Activated naive CD8-positive, alpha-beta T cell treated with anti-CD3 and anti-CD28 coated beads for 36 hours (primary cell): Measurements from ENCODE around the gene TUT1. TPM values are rescaled to one million over a fixed set of nuclear protein-coding genes. Genes with fewer than 3 reads are reported as not detected.

ENCODE experiments used
- DNase-seq: peaks from one replicate; pipeline ENCODE4 v3.0.0; 2021
- H3K27ac Mint-ChIP-seq: one replicate; pipeline ENCODE4 v1.8.0; 2022; ENCODE audit warnings: mild to moderate bottlenecking, moderate library complexity, mixed read lengths
- H3K27me3 Mint-ChIP-seq: one replicate; pipeline ENCODE4 v1.8.0; 2022; ENCODE audit warnings: mild to moderate bottlenecking, mixed read lengths
- H3K36me3 Mint-ChIP-seq: one replicate; pipeline ENCODE4 v1.8.0; 2021; ENCODE audit warnings: mild to moderate bottlenecking, mixed read lengths
- H3K4me1 Mint-ChIP-seq: one replicate; pipeline ENCODE4 v1.8.0; 2021; ENCODE audit warnings: mixed read lengths
- H3K4me3 Mint-ChIP-seq: one replicate; pipeline ENCODE4 v1.8.0; 2022; ENCODE audit warnings: mild to moderate bottlenecking, moderate library complexity, mixed read lengths
- H3K9me3 Mint-ChIP-seq: one replicate; pipeline ENCODE4 v1.8.0; 2022; ENCODE audit warnings: mixed read lengths
- total RNA-seq, 2 experiments: library from RNA; stranded (reverse); gene quantifications; one replicate each; pipeline ENCODE4 v1.2.3, GENCODE V29; 2021

TUT1 gene
- total RNA-seq, 2 experiments from 2014 or later: 29.1 to 32.2 TPM

DNA sequence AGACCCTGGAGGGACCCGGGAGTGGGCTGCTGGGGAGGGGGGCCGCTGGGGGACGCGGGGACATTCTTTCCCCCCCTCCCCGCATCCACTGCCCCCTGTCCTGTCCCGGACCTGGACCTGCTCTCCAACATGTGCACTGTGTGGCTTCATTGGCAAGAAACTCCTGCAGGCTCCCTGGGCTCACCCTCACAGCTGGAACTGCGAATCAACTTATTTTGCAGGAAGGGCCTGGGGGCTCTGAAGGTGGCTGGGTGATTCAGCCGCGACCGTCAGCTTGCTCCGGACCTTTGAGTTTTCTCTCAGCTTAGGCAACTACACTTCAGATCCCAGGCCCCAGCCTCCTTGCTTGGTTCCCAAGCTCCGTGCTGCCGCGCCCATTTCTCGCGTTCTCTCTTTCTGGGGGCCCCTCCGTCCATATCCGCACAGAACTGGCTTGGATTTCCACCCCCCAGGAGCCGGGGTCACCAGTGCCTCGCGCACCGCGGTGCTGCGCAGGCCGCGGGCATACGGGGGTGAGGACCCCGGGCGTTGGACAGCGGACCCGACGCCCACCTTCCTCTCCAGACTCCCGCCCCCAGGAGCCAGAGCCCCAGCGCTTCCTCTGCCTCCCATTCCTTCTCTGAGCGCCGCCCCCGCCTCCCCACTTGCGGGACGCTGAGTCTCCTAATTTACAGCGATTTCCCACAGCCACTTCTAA, 44.2 kb downstream of the TUT1 start:
- no peak for DNase-seq
- Mint-ChIP-seq H3K9me3 (no peaks in the 10 kb centered on the region), H3K36me3 (peaks cover 2% of the 10 kb centered on the region), H3K4me1 (peaks cover 59% of the 10 kb centered on the region), H3K4me3 (peak overlapping the region; percentile 65), H3K27ac (peak overlapping the region; percentile 54), H3K27me3 (peaks cover 8% of the 10 kb centered on the region)

DNA sequence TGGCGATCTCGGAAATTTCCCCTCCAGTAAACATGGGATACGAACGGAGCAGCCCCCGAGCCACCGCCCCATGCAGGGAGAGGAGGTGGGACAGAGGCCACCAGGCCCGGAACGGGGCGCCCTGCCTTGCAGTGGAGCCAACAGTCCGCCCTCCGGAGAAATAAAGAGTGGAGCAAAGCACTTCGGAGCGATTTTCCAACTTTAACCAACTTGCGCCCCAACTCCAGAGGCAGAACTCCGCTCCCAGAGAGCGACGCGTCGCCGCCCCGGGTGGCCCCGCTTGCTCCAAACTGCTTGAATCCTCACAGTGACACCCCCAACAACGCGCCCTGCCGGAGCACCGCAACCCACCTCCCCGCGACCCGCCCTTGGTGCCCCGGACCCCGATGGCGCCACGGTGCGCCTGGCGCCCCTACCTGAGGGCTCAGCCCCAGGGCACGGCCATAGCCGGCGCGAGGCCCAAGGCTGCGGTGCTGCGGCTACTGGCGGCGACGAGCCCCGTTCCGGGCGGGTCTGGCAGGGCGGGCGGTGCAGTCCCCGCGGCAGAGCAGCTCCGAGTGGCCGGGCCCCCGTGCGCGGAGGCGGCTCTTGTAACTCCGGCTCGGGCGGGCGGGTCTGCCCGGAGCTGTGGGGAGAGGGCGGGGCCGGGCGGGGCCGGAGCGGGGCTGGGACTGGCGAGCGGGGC, 44.9 kb downstream of the TUT1 start, which contains the start of gene AHNAK:
Gene AHNAK, minus strand, starts transcription at position 563 of the 685 bp plus-strand sequence. CDS start 10,708 bp downstream, outside the sequence.
- peak within 1 kb of the TSS; percentile 88 for H3K4me3 Mint-ChIP-seq
- peaks cover 5% of the 10 kb centered on the region for H3K27me3 Mint-ChIP-seq
- H3K4me1 Mint-ChIP-seq: peaks cover 59% of the 10 kb centered on the region
- peak within 1 kb of the TSS; percentile 54 for H3K27ac Mint-ChIP-seq
- DNase-seq: peak; percentile 78
- no peaks in the 10 kb centered on the region for H3K36me3 Mint-ChIP-seq
- no peaks in the 10 kb centered on the region for H3K9me3 Mint-ChIP-seq

DNA sequence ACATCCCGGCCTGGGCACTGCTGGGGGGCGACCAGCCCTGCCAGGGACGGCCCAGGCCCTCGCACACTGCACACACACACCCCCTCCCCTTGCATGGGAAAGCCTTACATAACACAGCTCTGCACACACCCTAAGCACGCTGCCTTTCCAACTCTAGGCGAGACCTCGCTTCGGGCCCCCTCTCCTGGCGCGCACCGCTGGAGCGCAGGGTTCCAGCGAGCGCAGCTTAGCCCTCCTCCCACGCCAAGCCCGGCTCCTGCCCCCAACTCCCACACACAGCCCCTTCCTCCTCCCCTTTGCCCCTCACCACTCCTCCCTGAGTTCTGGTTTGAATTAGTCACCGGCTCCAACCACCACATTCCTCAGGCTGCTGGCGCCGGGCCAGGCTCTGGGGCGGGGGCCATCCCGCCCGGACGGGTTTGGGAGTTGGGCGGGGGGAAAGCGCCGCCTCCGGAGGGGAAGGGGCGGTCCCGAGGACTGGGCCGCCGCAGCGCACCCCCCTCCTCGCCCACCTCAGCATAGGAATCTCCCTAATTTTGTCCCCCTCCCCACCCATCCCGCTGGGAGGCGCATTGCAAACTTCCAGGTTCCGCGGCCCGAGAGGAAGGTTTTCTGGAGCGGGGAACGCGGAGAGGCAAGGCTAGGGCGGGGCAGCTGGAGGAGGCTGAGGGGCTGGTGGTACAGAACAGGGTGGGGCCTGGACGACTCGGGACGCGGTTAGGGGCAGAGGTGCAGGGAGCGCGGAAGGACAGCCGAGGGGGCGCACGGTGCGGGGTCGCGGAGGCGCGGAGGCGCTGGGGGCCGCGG, 45.7 kb downstream of the TUT1 start:
- Mint-ChIP-seq H3K4me1 (peaks cover 59% of the 10 kb centered on the region), H3K27me3 (peaks cover 5% of the 10 kb centered on the region), H3K36me3 (no peaks in the 10 kb centered on the region), H3K27ac (no peak overlapping the region), H3K4me3 (peak overlapping the region; percentile 88), H3K9me3 (no peaks in the 10 kb centered on the region)
- peak; percentile 62 for DNase-seq

DNA sequence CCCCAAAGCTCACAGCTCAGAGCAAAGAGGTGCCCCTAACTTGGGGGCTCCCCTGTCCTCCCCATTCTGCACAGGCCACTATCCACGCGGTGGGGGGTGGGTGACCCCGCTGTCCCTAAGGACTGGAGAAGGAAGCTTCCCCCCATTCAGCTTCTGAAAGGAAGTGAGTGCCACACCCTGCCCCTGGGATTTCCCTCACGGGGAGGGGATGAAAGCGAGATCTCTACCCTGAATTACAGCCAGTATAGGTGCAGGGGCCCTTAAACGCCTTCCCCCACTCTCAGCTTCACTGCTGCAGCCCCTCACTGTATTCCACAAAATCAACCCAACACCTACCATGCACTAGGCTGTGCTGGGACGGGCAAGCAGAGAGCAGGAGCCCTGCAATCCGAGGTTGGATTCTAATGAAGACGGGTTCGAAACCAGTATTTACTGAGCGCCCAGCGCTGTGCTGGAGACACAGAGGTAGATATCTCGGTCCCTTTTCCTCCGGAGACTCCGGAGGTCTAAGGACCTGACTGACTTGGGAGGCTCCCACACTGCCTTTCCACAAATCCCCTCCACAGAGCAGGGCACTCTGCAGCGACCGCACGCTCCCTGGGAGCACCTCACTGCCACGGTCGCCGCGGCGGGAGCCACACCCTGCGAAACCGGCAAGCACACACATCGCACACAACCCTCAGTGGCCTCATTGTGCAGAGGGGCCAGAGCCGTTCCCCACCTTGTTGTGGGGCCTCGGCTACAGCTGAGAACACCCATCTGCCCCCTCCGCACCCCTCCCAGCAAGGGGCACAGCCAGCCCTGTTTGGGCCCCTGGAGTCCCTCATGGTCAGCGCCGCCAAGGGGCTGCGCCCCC, 46.5 kb downstream of the TUT1 start:
- peak overlapping the region; percentile 88 for H3K4me3 Mint-ChIP-seq
- no peaks in the 10 kb centered on the region for H3K36me3 Mint-ChIP-seq
- peak; percentile 47 for DNase-seq
- peaks cover 5% of the 10 kb centered on the region for H3K27me3 Mint-ChIP-seq
- peaks cover 62% of the 10 kb centered on the region for H3K4me1 Mint-ChIP-seq
- H3K9me3 Mint-ChIP-seq: no peaks in the 10 kb centered on the region
- H3K27ac Mint-ChIP-seq: peak overlapping the region; percentile 54

DNA sequence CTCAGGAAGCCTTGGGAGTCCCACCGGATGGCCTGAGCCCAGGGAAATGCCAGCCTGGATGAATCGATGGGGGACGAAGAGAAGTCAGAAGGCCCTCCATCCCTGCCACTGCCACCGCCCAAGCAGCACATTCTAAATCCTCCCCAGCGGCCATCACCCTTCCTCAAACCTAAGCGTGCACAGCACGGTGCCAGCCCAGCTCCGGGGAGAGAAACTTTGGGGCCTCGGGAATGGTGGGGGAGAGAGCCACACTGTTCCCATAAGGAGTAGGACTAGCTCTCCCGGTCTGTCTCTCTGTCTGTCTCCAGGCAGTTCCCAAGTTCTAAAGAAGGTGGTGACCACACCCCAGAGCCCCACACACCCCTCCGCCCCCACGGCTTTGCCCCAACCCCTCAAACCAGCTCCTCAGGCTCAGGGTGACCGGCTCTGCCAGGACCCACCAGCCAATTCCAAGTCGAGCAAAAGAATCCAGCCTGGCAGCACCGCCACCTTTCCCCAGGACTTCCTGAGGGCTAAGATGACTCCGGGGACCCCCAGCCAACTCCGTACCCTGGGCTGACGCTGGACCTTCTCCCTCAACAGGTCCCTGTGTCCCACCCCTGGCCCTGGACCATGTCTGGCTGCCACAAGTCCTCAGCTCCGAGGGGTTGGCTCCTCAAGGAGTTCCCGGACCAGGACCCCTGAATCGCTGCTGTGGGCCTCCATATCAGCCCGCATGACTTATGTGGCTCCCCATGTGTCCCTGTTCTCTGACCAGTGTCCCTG, 47.5 kb downstream of the TUT1 start:
- Mint-ChIP-seq H3K27me3 (peaks cover 5% of the 10 kb centered on the region), H3K36me3 (no peaks in the 10 kb centered on the region), H3K4me1 (peaks cover 66% of the 10 kb centered on the region), H3K9me3 (no peaks in the 10 kb centered on the region), H3K27ac (peak overlapping the region; percentile 38), H3K4me3 (peak overlapping the region; percentile 88)
- DNase-seq: no peak

DNA sequence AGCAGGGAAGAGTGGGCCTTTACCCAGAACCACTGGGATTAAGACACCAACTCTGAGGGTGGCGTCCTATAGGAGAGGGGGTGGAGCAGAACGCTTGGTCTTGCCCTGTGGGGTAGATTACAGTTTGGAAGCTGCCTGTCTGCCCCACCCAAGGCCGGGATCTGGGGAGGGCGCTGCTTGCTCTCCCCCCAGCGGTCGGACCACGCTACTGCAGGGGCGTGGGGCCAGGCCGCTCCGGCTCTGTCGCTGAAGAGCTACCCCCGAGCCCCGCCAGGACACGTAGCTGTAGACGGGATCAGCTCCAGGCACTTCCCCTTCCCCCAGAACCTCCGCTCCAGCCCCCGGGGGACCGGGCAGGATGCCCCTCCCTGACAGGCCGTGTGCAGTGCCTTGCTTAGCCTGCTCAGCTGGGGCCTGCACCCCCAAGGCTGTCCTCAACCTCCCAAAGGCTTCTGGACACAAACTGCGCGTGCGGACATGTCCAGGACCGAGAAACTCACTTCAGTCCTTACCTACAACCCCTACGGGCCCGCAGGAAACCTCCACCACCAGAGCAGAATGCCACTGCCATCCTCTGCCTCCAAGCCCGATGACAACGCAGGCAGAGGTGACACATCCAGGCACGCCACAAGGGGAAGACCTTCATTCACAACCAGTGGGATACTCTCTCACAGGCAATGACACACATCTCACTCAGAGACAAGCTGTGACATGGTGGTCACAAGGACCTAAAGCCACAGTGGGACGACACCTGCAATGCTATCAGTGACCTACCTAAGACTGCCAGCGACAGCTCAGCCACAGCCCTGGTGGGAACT, 48.4 kb downstream of the TUT1 start:
- peak overlapping the region; percentile 51 for H3K27ac Mint-ChIP-seq
- peak; percentile 82 for DNase-seq
- peak overlapping the region; percentile 52 for H3K4me3 Mint-ChIP-seq
- no peaks in the 10 kb centered on the region for H3K9me3 Mint-ChIP-seq
- peaks cover 5% of the 10 kb centered on the region for H3K27me3 Mint-ChIP-seq
- peaks cover 70% of the 10 kb centered on the region for H3K4me1 Mint-ChIP-seq
- H3K36me3 Mint-ChIP-seq: no peaks in the 10 kb centered on the region

DNA sequence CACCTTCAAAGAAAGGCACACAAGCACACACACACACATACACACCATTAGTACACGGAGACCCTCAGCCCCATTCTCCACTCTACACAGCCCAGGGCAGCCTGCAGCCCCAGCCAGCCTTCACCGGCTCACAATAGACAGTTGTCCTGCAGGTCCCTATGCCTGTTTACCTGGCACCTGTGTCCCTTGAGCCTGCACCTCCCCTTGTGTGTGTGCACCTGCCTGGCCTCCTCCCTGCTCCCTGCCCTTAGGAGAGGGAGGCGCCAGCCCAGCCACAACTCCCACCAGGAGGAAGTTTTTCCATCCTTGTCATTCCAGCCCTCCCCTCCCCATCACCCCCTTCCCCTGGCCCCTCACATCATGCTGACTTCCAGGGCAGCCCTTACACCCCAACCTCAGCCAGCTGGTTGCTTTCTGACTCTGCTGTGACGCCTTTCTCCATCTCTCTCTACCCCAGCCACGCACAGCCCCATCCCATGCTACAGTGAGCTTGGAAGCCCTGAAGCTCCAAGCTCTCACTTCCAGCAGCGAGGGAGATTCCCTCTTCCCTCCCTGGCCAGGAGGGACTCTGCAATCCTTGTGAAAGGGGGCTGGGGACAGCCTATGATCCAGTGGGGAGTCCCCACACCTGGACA, 49.1 kb downstream of the TUT1 start:
- H3K9me3 Mint-ChIP-seq: no peaks in the 10 kb centered on the region
- H3K27me3 Mint-ChIP-seq: no peaks in the 10 kb centered on the region
- no peak for DNase-seq
- peaks cover 64% of the 10 kb centered on the region for H3K4me1 Mint-ChIP-seq
- H3K27ac Mint-ChIP-seq: no peak overlapping the region
- no peak overlapping the region for H3K4me3 Mint-ChIP-seq
- H3K36me3 Mint-ChIP-seq: no peaks in the 10 kb centered on the region

DNA sequence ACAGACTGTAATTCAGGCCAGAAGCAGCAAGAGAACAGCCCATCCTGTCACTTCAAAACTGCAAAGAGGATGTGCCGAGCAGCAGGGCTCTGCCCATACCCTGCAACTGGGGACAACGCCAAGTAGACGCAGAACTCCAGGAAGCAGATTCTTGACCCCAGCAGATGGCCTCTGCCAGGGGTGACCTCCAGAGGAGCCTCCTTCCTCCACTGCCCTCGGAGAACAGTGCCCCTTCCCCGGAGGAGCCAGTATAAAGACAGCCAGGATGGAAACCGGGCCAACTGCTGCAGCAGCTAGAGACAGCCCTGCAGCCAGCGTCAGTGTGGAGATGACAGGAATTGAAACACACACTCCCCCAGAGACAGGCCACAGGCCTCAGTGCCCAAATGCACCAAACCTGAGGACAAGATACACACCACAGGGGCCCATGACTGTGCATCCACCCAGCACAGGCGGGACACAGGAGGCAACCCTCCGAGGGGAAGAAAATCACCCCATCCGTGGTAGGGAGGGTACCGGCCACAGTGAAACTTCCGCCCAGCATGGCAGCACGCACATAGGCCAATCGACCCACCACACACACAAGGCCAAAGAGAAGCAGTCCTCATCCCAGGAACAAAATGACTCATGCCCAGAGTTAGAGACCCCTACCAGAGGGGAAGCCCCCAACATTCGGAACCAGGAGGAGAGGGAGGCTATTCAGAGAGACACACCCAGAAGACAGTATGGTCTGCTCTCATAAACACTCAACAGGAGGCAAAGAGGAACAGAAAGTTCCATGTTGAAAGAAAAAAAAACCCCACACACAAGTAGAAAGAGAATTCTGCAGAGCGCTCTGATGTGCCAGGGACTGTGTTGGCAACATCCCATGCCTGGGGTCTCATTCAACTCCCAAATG, 50.3 kb downstream of the TUT1 start:
- no peak for DNase-seq
- H3K4me1 Mint-ChIP-seq: peaks cover 61% of the 10 kb centered on the region
- no peaks in the 10 kb centered on the region for H3K27me3 Mint-ChIP-seq
- H3K9me3 Mint-ChIP-seq: no peaks in the 10 kb centered on the region
- H3K36me3 Mint-ChIP-seq: no peaks in the 10 kb centered on the region
- peak overlapping the region; percentile 63 for H3K27ac Mint-ChIP-seq
- H3K4me3 Mint-ChIP-seq: no peak overlapping the region

DNA sequence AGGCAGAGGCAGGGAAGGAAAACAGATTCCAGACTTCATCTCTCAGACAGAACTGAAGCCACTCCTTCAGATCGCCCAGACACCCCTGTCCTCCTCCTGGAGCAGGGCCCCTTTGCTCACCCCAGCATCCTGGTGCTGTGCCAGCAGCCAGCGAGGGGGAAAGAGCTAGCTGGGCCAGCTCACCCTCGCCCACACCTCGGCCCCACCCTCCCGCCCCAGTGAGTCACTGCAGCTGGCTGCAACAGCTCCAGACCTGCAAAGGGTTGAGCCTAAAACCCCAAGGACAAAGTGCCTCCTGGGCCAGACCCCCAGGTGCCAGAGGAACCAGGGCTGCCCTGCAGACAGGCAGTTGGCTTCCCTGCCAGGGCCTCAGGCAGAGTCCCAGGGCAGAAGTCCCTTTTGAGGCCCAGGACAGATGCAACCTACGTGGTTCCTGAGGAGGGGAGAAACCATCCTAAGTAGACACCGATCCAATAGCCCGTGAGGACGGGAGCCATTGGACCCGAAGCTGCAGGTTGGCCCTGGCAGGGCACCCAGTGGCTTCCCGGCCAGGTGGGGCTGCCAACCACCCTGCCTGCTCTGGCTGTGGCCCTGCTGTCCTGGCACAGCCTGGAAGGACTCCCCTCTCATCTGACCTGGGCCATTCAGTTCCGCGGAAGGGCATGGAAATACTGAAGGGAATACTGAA, 51.9 kb downstream of the TUT1 start:
- Mint-ChIP-seq H3K36me3 (peaks cover 2% of the 10 kb centered on the region), H3K4me3 (peak overlapping the region; percentile 40), H3K27ac (no peak overlapping the region), H3K4me1 (peaks cover 52% of the 10 kb centered on the region), H3K27me3 (no peaks in the 10 kb centered on the region), H3K9me3 (no peaks in the 10 kb centered on the region)
- peak; percentile 69 for DNase-seq

DNA sequence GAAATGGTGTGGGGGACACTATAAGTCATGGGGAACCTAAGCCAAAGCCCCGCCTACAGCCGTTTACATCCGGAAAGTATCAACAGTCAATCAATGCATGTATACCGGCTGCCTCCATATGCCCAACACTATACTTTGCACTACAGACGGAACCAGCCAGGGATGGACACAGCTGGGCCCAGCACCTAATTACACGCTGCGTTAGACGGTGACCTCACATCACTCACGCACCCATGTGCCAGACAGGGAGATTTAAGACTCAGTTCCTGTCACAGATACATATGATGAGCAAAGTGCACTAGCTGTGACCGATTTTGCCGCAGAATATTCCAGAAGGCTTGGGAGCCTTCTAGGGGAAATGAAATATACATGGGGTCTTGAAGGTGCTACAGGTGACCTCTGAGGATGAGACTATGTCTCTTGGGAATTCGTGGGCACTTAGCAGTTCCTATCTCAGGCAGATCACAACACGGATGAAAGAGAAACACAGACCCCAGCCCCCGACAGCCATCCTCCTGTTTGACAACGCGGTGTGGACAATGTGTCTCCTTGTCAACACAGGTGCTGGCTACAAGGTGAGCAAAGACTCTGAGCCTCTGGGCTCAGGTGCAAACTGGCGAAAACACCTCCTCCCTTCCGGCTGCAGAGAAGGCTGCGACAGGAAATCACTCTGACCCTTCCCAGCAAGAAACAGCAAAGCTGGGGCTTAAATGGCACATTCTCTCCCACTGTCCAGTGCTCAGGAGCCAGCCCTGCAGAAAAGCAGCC, 52.7 kb downstream of the TUT1 start:
- H3K4me3 Mint-ChIP-seq: peak overlapping the region; percentile 40
- no peaks in the 10 kb centered on the region for H3K27me3 Mint-ChIP-seq
- DNase-seq: no peak
- no peak overlapping the region for H3K27ac Mint-ChIP-seq
- H3K9me3 Mint-ChIP-seq: no peaks in the 10 kb centered on the region
- H3K4me1 Mint-ChIP-seq: peaks cover 48% of the 10 kb centered on the region
- H3K36me3 Mint-ChIP-seq: peaks cover 5% of the 10 kb centered on the region

DNA sequence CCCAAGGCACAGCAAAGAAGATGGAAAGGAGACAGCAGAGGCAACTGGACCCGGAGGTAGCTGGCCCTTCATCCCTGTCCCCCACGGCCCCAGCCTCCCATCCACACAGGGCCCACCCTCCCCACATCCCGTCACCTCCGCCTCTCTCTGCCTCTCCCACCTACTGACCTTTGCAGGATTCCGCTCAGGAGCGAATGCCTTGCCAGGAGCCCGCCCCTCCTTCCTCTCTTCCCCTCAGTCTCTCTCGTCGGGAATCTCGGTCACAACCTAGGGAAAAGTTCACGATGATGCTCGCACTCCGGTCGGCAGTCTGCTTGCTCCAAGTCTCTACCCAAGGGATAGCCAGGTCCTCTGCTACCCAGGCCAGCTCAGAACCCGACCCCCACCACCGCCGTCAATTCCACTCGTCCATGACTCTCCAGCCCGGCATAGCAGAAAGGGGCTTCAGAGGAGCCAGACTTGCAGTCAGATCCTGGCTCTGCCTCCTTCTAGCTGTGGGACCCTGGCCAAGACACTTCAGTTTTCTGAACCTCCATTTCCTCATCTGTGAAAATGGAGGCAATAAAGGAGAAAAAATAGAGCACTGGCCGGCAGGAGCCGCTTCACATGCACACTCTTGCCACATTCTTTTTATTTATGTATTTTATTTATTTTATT, 54.9 kb downstream of the TUT1 start:
- no peaks in the 10 kb centered on the region for H3K9me3 Mint-ChIP-seq
- H3K36me3 Mint-ChIP-seq: peaks cover 5% of the 10 kb centered on the region
- H3K27me3 Mint-ChIP-seq: no peaks in the 10 kb centered on the region
- no peak for DNase-seq
- H3K4me3 Mint-ChIP-seq: no peak overlapping the region
- no peak overlapping the region for H3K27ac Mint-ChIP-seq
- peaks cover 28% of the 10 kb centered on the region for H3K4me1 Mint-ChIP-seq
